Hippocampal formation (tissue), 2 donors: Measurements from ENCODE around the gene DUOXA2.

ENCODE experiments used
- DNase-seq, 2 donors: peaks; one replicate each; lab custom pipeline; 2025; lab: John Stamatoyannopoulos, UW

Gene DUOXA2

DNA sequence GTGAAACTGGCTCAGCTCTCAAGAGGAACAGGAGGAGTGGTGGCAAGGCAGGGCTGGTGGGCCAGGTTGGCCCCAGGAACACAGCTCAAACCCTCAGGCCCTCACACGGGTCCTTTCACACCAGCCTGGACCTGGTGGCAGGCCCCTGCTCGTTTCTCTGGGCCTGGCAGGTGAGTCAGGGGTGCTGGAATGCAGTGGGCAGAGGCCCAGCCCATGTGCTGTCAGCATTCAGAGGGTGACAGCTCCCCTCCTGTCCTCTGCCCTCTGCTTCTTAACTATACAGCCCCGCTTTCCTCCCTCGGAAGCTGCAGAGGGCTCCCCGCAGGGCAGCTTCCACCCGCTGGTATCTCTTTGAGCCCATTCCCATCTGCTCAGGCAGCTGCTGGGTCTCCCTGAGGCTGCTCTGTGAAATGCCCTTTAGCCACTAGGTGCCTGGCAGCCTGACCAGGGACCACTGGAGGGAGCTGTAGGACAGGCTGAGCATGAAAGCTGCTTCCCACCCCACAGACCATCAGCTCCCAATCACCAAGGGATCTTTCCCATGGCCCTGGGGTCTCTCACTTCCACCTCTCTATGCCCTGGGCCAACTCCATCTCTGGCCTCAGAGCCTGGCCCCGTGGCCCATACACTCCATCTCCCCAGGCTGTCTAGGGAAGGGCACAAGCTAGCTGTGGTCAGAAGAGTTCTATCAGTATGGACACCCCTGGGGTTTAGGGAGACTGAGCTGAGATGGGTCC lies 48.8 kb downstream of the DUOXA2 start:
- peak; percentile 69 to 77 for DNase-seq

GRCh38 chr15:45163508-45163856 lies 49.4 kb downstream of the DUOXA2 start:
- no peak for DNase-seq

DNA sequence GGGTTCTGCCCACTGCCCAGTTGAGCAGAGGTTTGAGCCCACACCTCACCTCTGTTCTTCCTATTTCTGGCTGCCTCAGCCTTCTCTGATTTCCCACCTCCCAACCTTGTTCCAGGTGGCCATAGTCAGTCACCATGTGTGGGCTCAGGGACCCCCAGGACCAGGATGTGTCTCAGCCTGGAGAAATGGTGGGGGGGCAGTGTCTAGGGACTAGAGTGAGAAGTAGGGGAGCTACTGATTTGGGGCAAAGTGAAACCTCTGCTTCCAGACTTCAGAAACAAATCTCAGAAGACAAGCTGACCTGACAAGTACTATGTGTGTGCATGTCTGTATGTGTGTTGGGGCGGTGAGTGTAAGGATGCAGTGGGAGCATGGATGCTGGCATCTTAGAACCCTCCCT lies 50.8 kb downstream of the DUOXA2 start:
- DNase-seq, result no peak

DNA sequence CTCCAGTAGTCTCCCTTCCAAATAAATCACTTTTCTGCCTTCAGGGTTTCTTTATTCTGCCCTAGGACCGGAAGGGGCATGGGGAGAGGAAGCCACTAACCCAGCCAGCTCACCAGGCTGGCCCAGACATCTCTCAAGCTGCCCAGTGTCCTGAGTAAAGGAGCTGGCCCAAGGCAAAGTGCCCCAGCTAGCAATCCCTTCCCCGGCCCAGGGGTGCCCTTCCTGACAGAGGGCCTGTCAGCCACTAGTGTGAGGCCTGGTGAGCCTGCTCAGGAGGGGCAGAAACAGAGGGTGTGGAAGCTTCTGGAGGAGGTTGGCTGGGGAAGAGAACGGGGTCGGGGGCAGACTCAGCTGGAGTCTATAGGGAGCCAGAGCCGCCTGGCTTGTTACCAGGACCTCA lies 51.4 kb downstream of the DUOXA2 start:
- DNase-seq, result no peak

DNA sequence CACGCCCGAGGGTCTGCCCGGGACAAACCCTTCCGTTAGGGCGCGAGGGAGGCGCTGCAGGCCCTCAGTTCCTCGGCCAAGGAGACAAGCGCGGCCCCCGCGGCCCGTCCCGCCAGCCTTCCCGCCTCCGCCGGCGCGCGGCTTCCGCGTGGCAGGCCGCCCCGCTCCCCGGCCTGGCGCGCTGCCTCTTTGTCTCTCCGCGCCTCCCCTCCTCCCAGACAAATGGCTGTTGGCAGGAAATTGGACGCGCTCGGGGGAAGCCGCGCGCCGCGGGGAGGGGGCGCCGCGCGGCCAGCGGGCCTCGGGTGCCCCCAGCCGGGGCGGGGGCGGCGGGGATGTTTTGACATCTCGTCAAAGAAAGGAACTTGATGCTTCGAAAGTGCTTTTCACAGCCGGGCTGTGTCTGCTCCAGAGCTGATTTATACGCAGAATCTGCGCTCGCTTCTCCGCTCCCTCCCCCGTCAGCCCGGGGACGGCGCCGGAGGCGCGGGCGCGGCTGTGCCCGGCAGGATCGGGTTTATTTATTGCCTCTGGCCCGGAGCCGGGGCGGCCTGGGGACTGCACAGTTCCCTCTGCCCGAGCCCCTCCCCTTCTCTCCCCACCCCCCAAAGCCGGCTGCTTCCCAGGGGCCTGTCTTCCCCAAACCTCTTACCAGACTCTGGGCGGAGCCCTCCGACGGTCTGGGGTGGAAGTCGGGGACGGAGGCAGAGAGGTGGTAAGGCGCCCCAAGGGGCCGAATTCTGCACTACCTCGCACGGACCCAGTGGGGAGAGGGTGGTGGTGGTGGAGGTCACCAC lies 52.9 kb downstream of the DUOXA2 start:
- peak; percentile 69 to 77 for DNase-seq

DNA sequence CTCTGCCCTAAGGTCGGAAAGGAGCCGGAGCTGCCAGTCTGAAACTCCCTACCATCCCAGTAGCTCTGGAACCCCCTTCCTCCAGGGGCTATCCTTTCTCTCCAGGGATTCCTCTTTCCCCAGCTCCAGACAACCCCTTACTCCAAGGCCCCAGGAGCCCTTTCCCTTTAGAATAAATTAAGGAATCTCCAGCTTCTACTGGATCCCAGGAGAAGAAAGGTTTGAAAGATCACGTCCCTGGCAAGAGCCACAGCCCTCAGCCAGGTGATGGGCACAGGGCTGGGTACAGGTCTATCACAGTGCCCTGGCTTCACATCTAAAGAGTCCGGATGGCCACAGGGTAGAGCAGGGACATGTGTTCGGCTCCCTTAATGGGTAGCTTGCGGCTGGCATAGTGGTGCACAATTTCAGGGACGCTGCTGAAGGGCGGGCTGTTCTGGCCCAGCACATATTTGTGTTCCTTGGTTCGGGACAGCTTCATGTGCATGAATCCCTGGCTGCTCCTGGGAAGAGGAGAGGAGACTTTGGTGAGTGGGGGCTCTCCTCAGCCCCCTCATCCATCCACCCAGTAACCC lies 53.6 kb downstream of the DUOXA2 start:
- no peak for DNase-seq
